GM21526 (cell line): ENCODE measurements around the gene PDGFB.
"Not testable (repeated sequence)": the region's sequence is repeated elsewhere in the genome, so short reads cannot be mapped to it uniquely, and the experiment has no call there.

ENCODE experiments used
- ATAC-seq: cut with Tn5 transposase; IDR thresholded peaks from one replicate; pipeline ENCODE4 v1.9.1; 2021; ENCODE audit warnings: moderate library complexity; ENCODE audit not compliant: unreplicated experiment, low FRiP score

Gene PDGFB

GRCh38 chr22:39230261-39231196, 14.3 kb downstream of the PDGFB start:
- no peak for ATAC-seq

- no peak for ATAC-seq
Observed at GRCh38 chr22:39229688-39230260, 15.0 kb downstream of the PDGFB start.

- no peak for ATAC-seq
Observed at GRCh38 chr22:39229075-39229474, 15.7 kb downstream of the PDGFB start.

GRCh38 chr22:39227542-39228272, 17.1 kb downstream of the PDGFB start:
- no peak for ATAC-seq

GRCh38 chr22:39226353-39226752, 18.4 kb downstream of the PDGFB start:
- ATAC-seq, result no peak

- no peak for ATAC-seq
Observed at GRCh38 chr22:39225591-39225990, 19.2 kb downstream of the PDGFB start.

- ATAC-seq, result no peak
Observed at GRCh38 chr22:39224550-39224949, 20.2 kb downstream of the PDGFB start.

- no peak for ATAC-seq
Observed at GRCh38 chr22:39223091-39223710, 21.6 kb downstream of the PDGFB start.

GRCh38 chr22:39221999-39222686, 22.6 kb downstream of the PDGFB start:
- no peak for ATAC-seq

GRCh38 chr22:39220890-39221850, 23.6 kb downstream of the PDGFB start:
- no peak for ATAC-seq

- ATAC-seq, result no peak
Observed at GRCh38 chr22:39220450-39220849, 24.3 kb downstream of the PDGFB start.

GRCh38 chr22:39219071-39220039, 25.4 kb downstream of the PDGFB start:
- ATAC-seq, result no peak

GRCh38 chr22:39218432-39218831, 26.4 kb downstream of the PDGFB start:
- not testable (repeated sequence) for ATAC-seq

GRCh38 chr22:39216143-39216490, 28.7 kb downstream of the PDGFB start:
- ATAC-seq, result no peak

- ATAC-seq, result no peak
Observed at GRCh38 chr22:39215426-39216142, 29.2 kb downstream of the PDGFB start.

- no peak for ATAC-seq
Observed at GRCh38 chr22:39215070-39215396, 29.7 kb downstream of the PDGFB start.

- no peak for ATAC-seq
Observed at GRCh38 chr22:39214383-39215069, 30.3 kb downstream of the PDGFB start.
